GM18909 (cell line): ENCODE data around the gene TBC1D14.
A peak's percentile ranks its signal among the peaks of the same experiment; 100 is the strongest.
"Not testable (repeated sequence)": the region's sequence is repeated elsewhere in the genome, so short reads cannot be mapped to it uniquely, and the experiment has no call there.

ENCODE experiments used
- ATAC-seq: cut with Tn5 transposase; IDR thresholded peaks from one replicate; pipeline ENCODE4 v1.9.1; 2021; ENCODE audit warnings: mild to moderate bottlenecking; ENCODE audit not compliant: unreplicated experiment, poor library complexity

The TBC1D14 gene

GRCh38 chr4:7068883-7069282, 159.3 kb downstream of the TBC1D14 start:
- ATAC-seq: no peak

GRCh38 chr4:7070729-7071511, 161.3 kb downstream of the TBC1D14 start:
- peak; percentile 37 for ATAC-seq

GRCh38 chr4:7073059-7073458, 163.4 kb downstream of the TBC1D14 start:
- no peak for ATAC-seq

- no peak for ATAC-seq
Observed at GRCh38 chr4:7073526-7074390, 164.1 kb downstream of the TBC1D14 start.

GRCh38 chr4:7074426-7074825, 164.8 kb downstream of the TBC1D14 start:
- no peak for ATAC-seq

- no peak for ATAC-seq
Observed at GRCh38 chr4:7075962-7076695, 166.5 kb downstream of the TBC1D14 start.

GRCh38 chr4:7076696-7077082, 167.1 kb downstream of the TBC1D14 start:
- ATAC-seq: no peak

GRCh38 chr4:7077371-7077770, 167.7 kb downstream of the TBC1D14 start:
- no peak for ATAC-seq

GRCh38 chr4:7078025-7078424, 168.4 kb downstream of the TBC1D14 start:
- no peak for ATAC-seq

- not testable (repeated sequence) for ATAC-seq
Observed at GRCh38 chr4:7079483-7079882, 169.9 kb downstream of the TBC1D14 start.

GRCh38 chr4:7079909-7080308, 170.3 kb downstream of the TBC1D14 start:
- not testable (repeated sequence) for ATAC-seq
